Neutrophil (primary cell): ENCODE data around the gene C10orf105.

Experiments
- H3K27ac ChIP-seq: fragments of 200-600 bp; sonication (generic); 2 replicates; pipeline ENCODE4 v1.5.1; 2016; ENCODE audit warnings: mild to moderate bottlenecking, moderate library complexity
- H3K27me3 ChIP-seq: fragments of 200-600 bp; sonication (generic); 2 replicates; pipeline ENCODE4 v1.6.0; 2016; ENCODE audit warnings: mild to moderate bottlenecking
- H3K36me3 ChIP-seq: fragments of 200-600 bp; sonication (generic); 2 replicates; pipeline ENCODE4 v1.5.1; 2017
- H3K4me1 ChIP-seq, 2 experiments: fragments of 200-600 bp in 1 of 2; sonication (generic) in 1 of 2; 1 replicate in 1 of 2; 2 replicates in 1 of 2; pipeline versions ENCODE4 v1.5.1 to v1.6.1; 2013 to 2016; ENCODE audit warnings: low read depth in 1 of 2, low read length in 1 of 2, mild to moderate bottlenecking in 1 of 2, moderate library complexity in 1 of 2; ENCODE audit not compliant: control insufficient read depth in 1 of 2, insufficient read depth in 1 of 2
- H3K4me3 ChIP-seq, 2 experiments: fragments of 200-600 bp in 1 of 2; sonication (generic) in 1 of 2; 1 replicate in 1 of 2; 2 replicates in 1 of 2; pipeline ENCODE4 v1.5.1; 2013 to 2016; ENCODE audit warnings: low read depth in 1 of 2, low read length in 1 of 2, mild to moderate bottlenecking in 1 of 2, moderate library complexity in 1 of 2
- H3K9me3 ChIP-seq: fragments of 200-600 bp; sonication (generic); 2 replicates; pipeline ENCODE4 v1.5.1; 2016
- CTCF ChIP-seq: fragments of 200-600 bp; sonication (generic); IDR thresholded peaks from 2 replicates; pipeline ENCODE4 v1.5.1; 2016; ENCODE audit warnings: antibody characterized with exemption

The C10orf105 gene

GRCh38 chr10:71679425-71679824 is 40.2 kb downstream of the C10orf105 start:
- H3K4me3 ChIP-seq = no peak overlapping the region
- no peaks in the 10 kb centered on the region for H3K4me1 ChIP-seq
- no peaks in the 10 kb centered on the region for H3K9me3 ChIP-seq
- H3K36me3 ChIP-seq = no peaks in the 10 kb centered on the region
- H3K27ac ChIP-seq = no peak overlapping the region
- no peak for TF ChIP-seq CTCF
- no peaks in the 10 kb centered on the region for H3K27me3 ChIP-seq

- no peak for TF ChIP-seq CTCF
- Histone ChIP-seq H3K27ac (no peak overlapping the region), H3K27me3 (no peaks in the 10 kb centered on the region), H3K36me3 (no peaks in the 10 kb centered on the region), H3K4me3 (no peak overlapping the region), H3K9me3 (no peaks in the 10 kb centered on the region), H3K4me1 (no peaks in the 10 kb centered on the region)
These were observed 41.3 kb downstream of the C10orf105 start for GRCh38 chr10:71678057-71678805.

DNA sequence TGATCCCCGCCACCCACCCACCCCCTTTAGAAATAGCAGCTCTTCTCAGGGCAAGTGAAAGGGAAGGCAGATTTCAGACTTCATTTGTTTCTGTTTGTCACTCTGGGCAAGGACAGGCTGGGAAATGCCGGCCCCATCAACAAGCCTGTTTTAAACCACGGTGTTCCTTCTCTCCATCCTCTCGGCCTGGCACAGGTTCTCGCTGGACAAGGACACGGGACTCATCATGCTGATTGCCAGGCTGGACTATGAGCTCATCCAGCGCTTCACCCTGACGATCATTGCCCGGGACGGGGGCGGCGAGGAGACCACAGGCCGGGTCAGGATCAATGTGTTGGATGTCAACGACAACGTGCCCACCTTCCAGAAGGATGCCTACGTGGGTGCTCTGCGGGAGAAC is 42.3 kb downstream of the C10orf105 start:
- H3K4me1 ChIP-seq = no peaks in the 10 kb centered on the region
- H3K36me3 ChIP-seq = no peaks in the 10 kb centered on the region
- no peaks in the 10 kb centered on the region for H3K9me3 ChIP-seq
- H3K4me3 ChIP-seq = no peak overlapping the region
- TF ChIP-seq CTCF = no peak
- H3K27ac ChIP-seq = no peak overlapping the region
- no peaks in the 10 kb centered on the region for H3K27me3 ChIP-seq

GRCh38 chr10:71675295-71675970 is 44.1 kb downstream of the C10orf105 start:
- H3K4me3 ChIP-seq = no peak overlapping the region
- no peaks in the 10 kb centered on the region for H3K36me3 ChIP-seq
- TF ChIP-seq CTCF = no peak
- no peaks in the 10 kb centered on the region for H3K4me1 ChIP-seq
- H3K27me3 ChIP-seq = no peaks in the 10 kb centered on the region
- H3K27ac ChIP-seq = no peak overlapping the region
- H3K9me3 ChIP-seq = no peaks in the 10 kb centered on the region

DNA sequence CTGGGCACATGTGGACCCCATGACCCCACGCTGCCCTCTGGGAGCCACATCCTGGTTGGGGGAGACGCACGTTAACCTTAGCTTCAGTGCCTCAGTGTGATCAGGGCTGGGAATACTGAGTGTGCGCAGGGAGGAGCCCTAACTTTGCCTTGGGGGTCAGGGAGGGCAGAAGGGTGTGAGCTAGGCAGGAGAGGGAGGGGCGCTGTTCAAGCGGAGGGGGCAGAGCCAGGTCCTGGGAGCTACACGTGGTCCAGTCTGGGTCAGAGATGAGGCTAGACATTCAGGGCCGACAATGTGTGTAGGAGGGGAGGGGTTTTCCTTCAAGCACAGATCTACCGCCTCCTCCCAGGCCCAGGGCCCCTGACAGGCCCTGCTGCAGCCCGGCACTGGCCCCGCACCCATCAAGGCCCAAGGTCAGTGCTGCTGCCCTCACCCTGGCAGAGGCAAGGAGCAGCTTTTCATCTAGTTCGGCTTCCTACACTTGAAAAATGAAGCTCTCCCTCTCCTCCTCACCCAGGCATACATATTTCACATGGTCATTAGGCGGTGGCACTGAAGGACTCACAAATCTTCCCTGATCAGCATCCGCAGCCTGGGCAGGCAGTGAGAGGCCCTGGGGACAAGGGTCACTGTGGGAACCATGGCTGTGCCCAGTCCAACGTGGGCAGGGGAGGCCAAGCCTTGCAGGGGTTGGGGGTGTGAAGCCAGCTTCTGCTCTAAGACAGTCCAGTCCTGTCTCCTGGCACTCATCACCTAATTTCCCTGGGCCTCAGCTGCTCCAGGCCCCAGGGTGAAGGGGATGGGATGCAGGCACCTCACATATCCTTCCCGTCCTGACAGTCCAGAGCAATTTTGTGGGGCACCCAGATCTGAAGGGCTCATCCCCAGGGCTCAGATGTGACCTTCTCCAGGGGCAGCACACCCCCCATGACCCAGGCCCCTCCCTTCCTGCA is 47.3 kb downstream of the C10orf105 start:
- H3K36me3 ChIP-seq = no peaks in the 10 kb centered on the region
- no peaks in the 10 kb centered on the region for H3K27me3 ChIP-seq
- no peak for TF ChIP-seq CTCF
- no peak overlapping the region for H3K4me3 ChIP-seq
- no peaks in the 10 kb centered on the region for H3K9me3 ChIP-seq
- H3K27ac ChIP-seq = no peak overlapping the region
- H3K4me1 ChIP-seq = peaks cover 5 to 6% of the 10 kb centered on the region in 2 experiments
